Ectodermal cell (in vitro differentiated cells): ENCODE results near the gene TMPRSS2.

Experiments
- H3K27ac ChIP-seq: 2 replicates; pipeline ENCODE4 v1.7.0; 2013; ENCODE audit warnings: mild to moderate bottlenecking, low read depth, low read length; ENCODE audit not compliant: insufficient read depth, poor library complexity, severe bottlenecking
- H3K27me3 ChIP-seq: 2 replicates; pipeline ENCODE4 v1.7.0; 2013; ENCODE audit warnings: mild to moderate bottlenecking, low read length; ENCODE audit not compliant: insufficient read depth, control insufficient read depth, poor library complexity, severe bottlenecking
- H3K36me3 ChIP-seq: one replicate; pipeline ENCODE4 v1.7.0; 2013; ENCODE audit warnings: low read length; ENCODE audit not compliant: control insufficient read depth, insufficient read depth
- H3K4me1 ChIP-seq: one replicate; pipeline ENCODE4 v1.7.0; 2013; ENCODE audit warnings: low read length; ENCODE audit not compliant: control insufficient read depth, insufficient read depth
- H3K4me3 ChIP-seq: 2 replicates; pipeline ENCODE4 v1.7.0; 2013; ENCODE audit warnings: low read depth, low read length, control low read depth; ENCODE audit not compliant: insufficient read depth
- H3K9me3 ChIP-seq: 2 replicates; pipeline ENCODE4 v1.7.0; 2013; ENCODE audit warnings: mild to moderate bottlenecking, low read length, moderate library complexity; ENCODE audit not compliant: control insufficient read depth
- WGBS, 2 experiments: methylation state at CpG; one replicate each; pipeline ENCODE4 v1.1.7; 2013; ENCODE audit warnings: missing lambda C conversion rate in 2 of 2; 5-methylcytosine and 5-hydroxymethylcytosine counted together

Gene TMPRSS2

GRCh38 chr21:41536076-41536826 is 28.3 kb upstream of the TMPRSS2 start:
- no peak overlapping the region for H3K27ac ChIP-seq
- H3K4me1 ChIP-seq = no peaks in the 10 kb centered on the region
- no peaks in the 10 kb centered on the region for H3K36me3 ChIP-seq
- H3K4me3 ChIP-seq = no peak overlapping the region
- H3K9me3 ChIP-seq = no peaks in the 10 kb centered on the region
- H3K27me3 ChIP-seq = no peaks in the 10 kb centered on the region
- 91 to 92% methylated on average over 19 of the region's 19 CpGs for WGBS, 2 experiments

DNA sequence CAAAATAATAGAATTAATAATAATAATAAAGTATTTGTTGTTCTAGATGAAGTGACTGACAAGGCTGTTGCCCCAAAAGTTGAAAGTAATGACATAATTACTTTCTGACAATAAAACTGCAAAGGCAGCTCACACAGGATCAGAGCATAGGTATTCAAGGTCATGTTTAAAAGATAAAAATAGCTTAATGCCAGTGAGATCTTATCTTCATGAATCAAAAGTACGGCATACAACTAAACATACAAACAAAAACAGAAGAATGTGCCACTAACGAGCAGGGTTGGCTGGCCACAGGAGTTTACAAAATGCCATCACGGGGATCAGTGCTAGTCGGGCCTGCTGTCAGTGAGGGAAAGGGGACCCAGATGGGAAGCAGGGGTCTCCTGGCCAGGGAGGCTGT is 22.4 kb upstream of the TMPRSS2 start:
- WGBS, 2 experiments = 83 to 88% methylated on average over 4 of the region's 4 CpGs

DNA sequence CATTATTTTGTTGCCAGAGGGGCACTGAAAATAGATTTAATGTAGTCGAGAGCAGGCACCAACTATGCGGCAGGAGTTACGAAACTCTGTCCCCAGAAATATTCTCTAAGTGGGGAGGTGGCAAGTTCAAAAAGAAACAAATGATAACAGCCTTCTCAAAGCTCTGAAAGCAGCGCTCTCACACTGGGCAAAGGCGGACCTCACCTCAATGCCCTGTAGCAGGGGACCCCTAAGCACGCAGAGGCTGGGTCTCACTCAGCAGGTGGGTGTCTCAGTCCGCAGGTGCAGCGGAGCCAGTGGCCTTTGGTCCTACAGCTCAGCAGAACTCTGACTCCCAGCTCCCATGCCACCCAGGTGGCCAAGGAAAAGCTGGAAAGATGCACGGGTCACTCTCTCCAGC is 21.8 kb upstream of the TMPRSS2 start:
- WGBS, 2 experiments = 75 to 77% methylated on average over 9 of the region's 9 CpGs
- no peak overlapping the region for H3K4me3 ChIP-seq
- no peaks in the 10 kb centered on the region for H3K4me1 ChIP-seq
- H3K27ac ChIP-seq = no peak overlapping the region
- H3K9me3 ChIP-seq = no peaks in the 10 kb centered on the region
- H3K36me3 ChIP-seq = no peaks in the 10 kb centered on the region
- H3K27me3 ChIP-seq = no peaks in the 10 kb centered on the region

More for the DNA sequence above, 22.4 kb upstream of the TMPRSS2 start:
- no peak overlapping the region for H3K4me3 ChIP-seq
- no peaks in the 10 kb centered on the region for H3K36me3 ChIP-seq
- H3K9me3 ChIP-seq = no peaks in the 10 kb centered on the region
- H3K4me1 ChIP-seq = no peaks in the 10 kb centered on the region
- no peak overlapping the region for H3K27ac ChIP-seq
- no peaks in the 10 kb centered on the region for H3K27me3 ChIP-seq

DNA sequence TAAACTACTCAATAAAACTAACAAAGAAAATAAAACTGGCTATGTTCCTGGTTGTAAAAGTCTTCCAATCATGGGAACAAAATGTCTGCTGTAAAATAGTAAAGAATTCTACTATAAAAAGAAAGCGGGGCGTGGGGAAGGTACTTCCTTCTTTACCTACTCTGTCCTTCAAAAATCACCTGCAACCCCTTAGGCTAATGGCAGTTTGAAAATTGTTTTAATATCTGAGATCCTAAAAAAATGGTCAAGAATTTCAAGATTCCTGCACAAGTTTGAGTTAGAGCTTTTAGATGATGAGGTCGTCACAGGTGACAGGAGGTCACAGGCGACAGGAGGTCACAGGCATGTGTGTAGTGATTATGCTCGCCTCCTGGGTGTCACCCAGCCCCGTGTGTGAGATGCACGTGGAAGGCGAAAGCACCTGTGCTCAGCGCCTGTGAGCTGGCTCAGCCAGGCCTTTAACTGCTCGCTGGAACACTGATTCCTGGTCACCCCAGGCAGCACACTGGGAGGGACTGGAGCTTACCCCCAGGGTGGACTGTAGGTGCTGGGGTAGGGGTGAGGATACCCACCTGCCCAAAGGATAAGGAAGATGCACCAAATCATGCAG is 18.6 kb upstream of the TMPRSS2 start:
- Histone ChIP-seq H3K27ac (no peak overlapping the region), H3K9me3 (no peaks in the 10 kb centered on the region), H3K36me3 (no peaks in the 10 kb centered on the region), H3K4me3 (no peak overlapping the region), H3K4me1 (no peaks in the 10 kb centered on the region), H3K27me3 (no peaks in the 10 kb centered on the region)
- 91 to 95% methylated on average over 8 to 10 of the region's 10 CpGs for WGBS, 2 experiments

GRCh38 chr21:41523175-41523574 is 15.2 kb upstream of the TMPRSS2 start:
- WGBS, 2 experiments = 89% methylated on average over 3 of the region's 3 CpGs
- Histone ChIP-seq H3K27ac (no peak overlapping the region), H3K36me3 (no peaks in the 10 kb centered on the region), H3K4me3 (no peak overlapping the region), H3K9me3 (no peaks in the 10 kb centered on the region), H3K27me3 (no peaks in the 10 kb centered on the region), H3K4me1 (no peaks in the 10 kb centered on the region)

GRCh38 chr21:41521489-41522027 is 13.6 kb upstream of the TMPRSS2 start:
- no peak overlapping the region for H3K27ac ChIP-seq
- no peaks in the 10 kb centered on the region for H3K27me3 ChIP-seq
- 85 to 88% methylated on average over 4 of the region's 4 CpGs for WGBS, 2 experiments
- H3K4me3 ChIP-seq = no peak overlapping the region
- H3K9me3 ChIP-seq = no peaks in the 10 kb centered on the region
- H3K36me3 ChIP-seq = no peaks in the 10 kb centered on the region
- H3K4me1 ChIP-seq = no peaks in the 10 kb centered on the region

DNA sequence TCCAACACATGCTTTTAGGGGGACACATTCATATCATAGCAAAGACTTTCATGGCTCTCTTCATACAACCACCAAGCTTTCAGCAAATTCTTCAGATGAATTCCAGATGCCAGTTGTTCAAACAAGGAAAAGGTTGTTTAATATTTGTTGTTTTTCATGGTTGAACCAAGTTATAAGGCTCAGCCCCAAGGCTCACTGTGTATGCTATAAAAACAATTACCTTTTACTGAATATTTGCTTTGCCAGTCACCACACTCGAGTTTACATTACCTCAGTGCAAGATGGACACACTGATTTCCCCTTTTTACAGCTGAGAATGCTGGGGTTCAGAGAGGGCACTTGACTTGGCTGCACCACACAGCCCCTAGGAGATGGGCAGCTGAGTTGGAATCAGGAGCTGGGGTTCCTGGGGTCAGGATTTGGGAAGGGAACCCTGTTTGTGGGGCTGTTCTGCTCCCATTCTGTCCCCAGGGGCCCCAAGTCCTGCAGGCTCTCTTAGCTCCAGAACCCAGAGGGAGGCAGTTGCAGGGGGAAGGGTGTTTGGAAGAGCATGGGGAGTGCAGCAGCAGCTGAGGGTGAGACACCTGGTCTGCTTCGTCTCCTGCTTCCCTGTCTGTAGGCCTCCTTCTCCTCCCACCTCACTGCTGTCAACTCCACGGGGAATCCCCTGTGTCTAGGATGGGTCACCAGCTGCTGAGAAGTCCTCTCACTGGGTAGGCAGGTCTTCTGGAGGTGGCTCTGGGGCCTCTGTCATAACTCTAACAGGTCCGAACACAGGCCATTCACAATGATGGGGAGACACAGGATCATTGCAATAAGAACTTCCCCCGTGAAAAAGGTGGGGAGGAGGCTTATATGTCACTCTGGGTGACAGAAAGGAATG is 12.8 kb upstream of the TMPRSS2 start:
- Histone ChIP-seq H3K4me3 (no peak overlapping the region), H3K27ac (no peak overlapping the region), H3K4me1 (no peaks in the 10 kb centered on the region), H3K9me3 (no peaks in the 10 kb centered on the region), H3K36me3 (no peaks in the 10 kb centered on the region), H3K27me3 (no peaks in the 10 kb centered on the region)
- WGBS, 2 experiments = 83 to 89% methylated on average over 5 of the region's 5 CpGs

DNA sequence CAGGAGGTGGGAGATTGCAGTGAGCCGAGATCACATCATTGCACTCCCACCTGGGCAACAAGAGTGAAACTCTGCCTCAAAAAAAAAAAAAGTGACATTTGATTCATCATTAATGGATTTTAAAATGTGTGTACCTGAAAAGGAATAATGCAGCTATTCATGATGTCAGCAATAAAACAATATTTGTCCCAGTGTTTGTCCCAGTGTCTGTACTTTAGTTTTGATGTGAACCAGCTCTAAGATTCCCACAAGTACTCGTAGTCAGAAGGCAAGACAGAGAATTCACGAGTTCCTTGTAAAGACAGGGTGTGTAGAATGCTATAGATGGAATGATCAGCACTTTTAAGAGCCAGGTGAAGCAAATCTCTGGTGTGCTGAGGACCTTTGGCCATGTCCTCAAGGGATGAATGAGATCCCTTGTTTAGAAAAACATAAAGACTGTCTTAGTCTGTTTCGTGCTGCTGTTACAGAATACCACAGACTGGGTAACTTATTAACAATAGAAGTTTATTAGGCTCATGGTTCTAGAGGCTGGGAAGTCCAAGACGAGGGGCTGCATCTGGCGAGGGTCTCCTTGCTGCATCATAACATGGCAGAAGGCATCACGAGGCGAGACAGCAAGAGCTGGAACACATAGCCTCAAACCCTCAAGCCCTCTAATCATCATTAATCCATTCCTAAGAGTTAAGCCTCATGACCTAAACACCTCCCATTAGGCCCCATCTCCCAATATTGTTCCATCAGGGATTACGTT is 12.0 kb upstream of the TMPRSS2 start:
- Histone ChIP-seq H3K4me1 (no peaks in the 10 kb centered on the region), H3K27ac (no peak overlapping the region)
- 90 to 92% methylated on average over 9 of the region's 9 CpGs for WGBS, 2 experiments

DNA sequence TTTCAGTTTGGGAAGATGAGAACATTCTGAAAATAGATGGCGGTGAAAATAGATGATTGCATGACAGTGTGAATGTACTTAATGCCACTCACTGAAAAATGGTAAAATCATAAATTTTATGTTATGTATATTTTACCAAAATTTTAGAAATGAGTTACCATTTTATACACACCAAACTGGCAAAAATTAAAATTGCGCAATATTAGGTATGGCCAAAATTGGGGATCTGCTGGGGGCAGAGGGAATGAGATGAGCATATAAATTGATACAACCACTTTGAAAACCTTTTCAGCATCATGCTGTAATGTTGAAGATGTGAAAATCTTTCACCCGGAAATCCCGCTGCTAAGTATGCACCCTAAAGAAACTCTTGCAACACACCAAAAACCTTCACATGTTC is 10.8 kb upstream of the TMPRSS2 start:
- H3K36me3 ChIP-seq = no peaks in the 10 kb centered on the region
- H3K27me3 ChIP-seq = no peaks in the 10 kb centered on the region
- H3K9me3 ChIP-seq = no peaks in the 10 kb centered on the region
- 95 to 100% methylated on average over 2 to 3 of the region's 4 CpGs for WGBS, 2 experiments
- H3K27ac ChIP-seq = no peak overlapping the region
- H3K4me3 ChIP-seq = no peak overlapping the region
- no peaks in the 10 kb centered on the region for H3K4me1 ChIP-seq

More for the DNA sequence above, 12.0 kb upstream of the TMPRSS2 start:
- no peak overlapping the region for H3K4me3 ChIP-seq
- H3K27me3 ChIP-seq = no peaks in the 10 kb centered on the region
- H3K36me3 ChIP-seq = no peaks in the 10 kb centered on the region
- H3K9me3 ChIP-seq = no peaks in the 10 kb centered on the region
